Fibroblast of pulmonary artery (primary cell): Measurements from ENCODE around the gene HCN3.

Experiments used
- DNase-seq: peaks from one replicate; pipeline ENCODE4 v3.0.0-alpha.2; 2010; ENCODE audit warnings: low read depth
- H3K4me3 ChIP-seq: replicated peaks from 2 replicates; pipeline ENCODE4 v1.5.1; 2011; ENCODE audit warnings: low read depth, mild to moderate bottlenecking, control low read depth, low read length, moderate library complexity
- CTCF ChIP-seq: IDR thresholded peaks from 2 replicates; pipeline ENCODE4 v1.5.1; 2011; ENCODE audit warnings: mild to moderate bottlenecking, control low read depth, low read length, inconsistent platforms; ENCODE audit errors: missing control alignments

HCN3 gene

GRCh38 chr1:155318082-155318481 is 40.8 kb downstream of the HCN3 start:
- H3K4me3 ChIP-seq = no peak overlapping the region
- no peak for DNase-seq
- TF ChIP-seq CTCF = no peak

GRCh38 chr1:155319536-155319935 is 42.3 kb downstream of the HCN3 start:
- no peak for TF ChIP-seq CTCF
- DNase-seq = no peak
- H3K4me3 ChIP-seq = no peak overlapping the region

- peak overlapping the region; percentile 53 for H3K4me3 ChIP-seq
- no peak for TF ChIP-seq CTCF
- DNase-seq = no peak
These were observed 43.0 kb downstream of the HCN3 start for GRCh38 chr1:155320252-155320651.

- peak; percentile 59 for DNase-seq
- peak within 1 kb of the TSS; percentile 53 for H3K4me3 ChIP-seq
- TF ChIP-seq CTCF = no peak
These were observed 43.7 kb downstream of the HCN3 start, which contains the start of gene RUSC1 for GRCh38 chr1:155320661-155321617. RUSC1 (plus strand) TSS chr1:155320894; CDS start chr1:155321774, 880 bp downstream.

GRCh38 chr1:155321639-155322503 is 44.6 kb downstream of the HCN3 start:
- H3K4me3 ChIP-seq = peak overlapping the region; percentile 86
- no peak for DNase-seq
- no peak for TF ChIP-seq CTCF

- TF ChIP-seq CTCF = no peak
- DNase-seq = peak; percentile 45
- H3K4me3 ChIP-seq = peak overlapping the region; percentile 86
These were observed 45.3 kb downstream of the HCN3 start for GRCh38 chr1:155322571-155322952.
